A204.1 (cell line): ENCODE data around the gene EFTUD2.

Source experiments
- FAIRE-seq: peaks from 2 replicates; lab custom pipeline; 2012; peaks lifted over from hg19 to GRCh38; lab: Jason Lieb, UNC

Gene EFTUD2

GRCh38 chr17:44807093-44807816 is 92.0 kb downstream of the EFTUD2 start:
- FAIRE-seq, result no peak

GRCh38 chr17:44804302-44805089 is 94.7 kb downstream of the EFTUD2 start:
- FAIRE-seq, result no peak

GRCh38 chr17:44801880-44802279 is 97.4 kb downstream of the EFTUD2 start:
- no peak for FAIRE-seq
